Kidney tubule cell (primary cell): ENCODE results near the gene AMN.

Experiments
- DNase-seq: peaks from one replicate; pipeline ENCODE4 v3.0.0-alpha.2; 2018; ENCODE audit warnings: low spot score

The AMN gene

DNA sequence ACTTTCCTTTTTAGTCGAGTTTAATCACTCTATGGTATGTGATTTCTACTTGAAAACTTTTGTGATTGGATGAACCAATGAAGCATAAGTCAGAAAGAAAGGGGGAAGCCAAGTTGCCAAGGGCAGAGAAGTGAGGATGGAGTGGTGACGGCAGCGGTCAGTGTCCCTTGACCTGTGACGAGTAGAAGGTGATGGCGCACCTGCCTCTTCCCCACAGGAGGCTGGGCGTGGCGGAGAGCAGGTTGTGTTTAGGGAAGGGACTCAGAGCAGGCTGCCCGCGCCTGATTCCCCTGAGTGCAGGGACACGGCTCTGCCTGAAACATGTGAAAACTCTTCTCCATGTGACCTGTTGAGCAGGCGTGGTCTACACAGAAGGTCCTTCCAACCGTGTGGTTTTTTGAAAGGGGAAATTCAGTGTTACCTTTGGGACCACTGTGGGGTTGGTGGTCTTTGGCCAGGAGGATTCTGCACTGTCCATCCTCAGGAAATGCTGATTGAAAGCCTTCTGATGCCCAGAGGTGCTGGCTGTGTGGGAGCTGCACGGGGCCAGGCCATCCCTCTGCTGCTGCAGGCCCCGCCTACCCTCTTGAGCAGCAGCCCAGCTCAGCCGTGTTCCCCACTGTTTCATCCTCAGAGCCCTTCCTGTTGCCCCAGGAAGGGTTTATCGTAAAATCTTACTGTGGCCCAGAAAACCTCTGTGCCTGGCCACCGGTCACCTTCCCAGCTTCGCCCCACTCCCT lies 23.5 kb upstream of the AMN start:
- DNase-seq = no peak

- DNase-seq = no peak
Observed at GRCh38 chr14:102899516-102899900, 23.0 kb upstream of the AMN start.

GRCh38 chr14:102900631-102901571 lies 21.6 kb upstream of the AMN start:
- no peak for DNase-seq

DNA sequence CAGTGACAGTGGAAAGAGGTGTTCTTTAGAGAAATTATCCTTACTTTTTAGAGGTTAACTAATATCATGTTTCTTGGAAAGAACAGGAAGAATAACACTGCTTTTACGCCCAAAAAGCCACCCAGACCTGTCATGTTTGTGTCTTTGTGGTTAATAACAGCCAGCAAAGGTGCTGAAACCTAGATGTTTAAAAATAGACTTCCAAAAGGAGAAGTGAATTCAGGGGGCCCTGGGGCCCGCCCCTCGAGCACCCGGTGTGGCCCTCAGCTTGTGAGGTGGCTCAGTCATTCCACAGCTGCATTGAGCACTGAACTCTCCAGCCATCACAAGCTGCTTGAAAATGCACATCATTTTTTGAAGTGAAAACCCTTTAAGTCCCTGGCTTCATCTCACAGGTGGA lies 20.8 kb upstream of the AMN start:
- no peak for DNase-seq

DNA sequence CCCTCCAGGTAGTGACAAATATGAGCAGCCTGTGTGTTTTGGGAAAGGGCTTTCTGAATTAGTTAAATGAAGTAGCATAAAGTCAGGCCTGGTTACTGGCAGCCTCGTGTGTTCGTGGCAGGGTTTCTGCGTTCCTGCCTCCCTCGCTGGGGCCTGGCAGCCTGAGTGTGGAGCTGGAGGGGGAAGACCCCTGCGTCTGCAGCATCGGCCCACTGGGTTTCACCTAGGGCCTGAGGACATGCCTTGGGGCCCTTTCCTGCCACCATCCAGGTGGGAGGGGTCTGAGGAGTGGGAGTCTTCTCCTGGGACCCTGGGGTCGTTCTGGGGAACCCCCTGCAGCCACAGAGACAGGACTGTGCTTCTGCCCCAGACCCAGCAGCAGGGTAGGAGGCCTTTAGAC lies 20.4 kb upstream of the AMN start:
- no peak for DNase-seq

- no peak for DNase-seq
Observed at GRCh38 chr14:102902523-102903247, 19.8 kb upstream of the AMN start.

DNA sequence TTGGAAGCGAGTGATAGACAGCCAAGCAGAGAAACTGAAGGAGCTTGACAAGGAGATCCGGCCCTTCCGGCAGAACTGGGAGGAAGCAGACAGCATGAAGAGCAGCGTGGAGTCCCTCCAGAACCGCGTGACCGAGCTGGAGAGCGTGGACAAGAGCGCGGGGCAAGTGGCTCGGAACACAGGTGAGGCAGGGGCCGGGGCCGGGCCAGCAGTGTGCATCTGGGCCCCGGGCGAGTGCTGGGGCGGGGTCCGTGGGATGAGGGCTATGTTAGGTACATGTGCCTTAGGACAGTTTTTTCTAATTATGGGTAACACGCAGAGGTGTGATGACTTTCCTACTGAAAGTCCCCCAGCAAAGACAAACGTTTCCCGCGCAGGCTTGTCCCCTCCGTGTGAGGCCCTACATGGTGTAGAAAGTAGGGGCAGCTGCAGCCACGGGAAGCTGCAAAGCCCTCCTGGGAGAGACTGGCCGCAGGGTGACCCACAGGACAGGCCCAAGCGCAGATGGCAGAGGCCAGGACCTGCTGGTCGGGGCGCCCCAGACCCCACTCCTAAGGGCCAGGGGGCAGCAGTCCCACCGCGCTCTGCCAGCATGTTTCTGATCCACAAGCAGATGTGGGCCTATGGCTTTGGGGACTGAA lies 19.1 kb upstream of the AMN start:
- no peak for DNase-seq

DNA sequence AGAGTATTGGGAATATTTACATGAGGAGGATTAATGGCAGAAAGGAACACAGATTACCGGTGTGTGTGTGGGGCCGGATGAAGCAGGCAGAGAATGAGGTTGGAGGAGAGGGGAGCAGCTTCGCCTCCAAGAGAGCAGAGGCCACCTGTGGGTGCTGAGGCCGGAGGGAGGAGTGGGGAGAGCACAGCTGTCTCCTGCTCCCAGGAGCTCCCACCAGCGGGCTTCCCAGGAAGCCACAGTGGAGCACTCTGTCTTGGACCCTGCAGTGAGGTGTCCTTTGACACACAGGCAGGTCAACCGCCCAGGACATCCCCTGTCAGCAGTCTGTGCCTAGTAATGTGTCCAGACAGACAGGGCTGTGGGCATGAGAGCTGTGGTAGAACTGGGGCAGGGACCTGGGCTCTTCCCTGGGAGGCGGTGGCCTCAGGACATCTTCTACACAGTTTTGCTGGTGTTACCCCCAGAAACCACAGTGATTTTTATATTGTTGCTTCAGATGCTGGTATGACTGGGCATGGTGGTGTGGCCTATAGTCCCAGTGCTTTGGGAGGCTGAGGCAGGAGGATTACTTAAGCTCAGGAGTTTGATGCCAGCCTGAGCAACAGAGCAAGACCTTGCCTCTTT lies 18.5 kb upstream of the AMN start:
- DNase-seq = no peak

DNA sequence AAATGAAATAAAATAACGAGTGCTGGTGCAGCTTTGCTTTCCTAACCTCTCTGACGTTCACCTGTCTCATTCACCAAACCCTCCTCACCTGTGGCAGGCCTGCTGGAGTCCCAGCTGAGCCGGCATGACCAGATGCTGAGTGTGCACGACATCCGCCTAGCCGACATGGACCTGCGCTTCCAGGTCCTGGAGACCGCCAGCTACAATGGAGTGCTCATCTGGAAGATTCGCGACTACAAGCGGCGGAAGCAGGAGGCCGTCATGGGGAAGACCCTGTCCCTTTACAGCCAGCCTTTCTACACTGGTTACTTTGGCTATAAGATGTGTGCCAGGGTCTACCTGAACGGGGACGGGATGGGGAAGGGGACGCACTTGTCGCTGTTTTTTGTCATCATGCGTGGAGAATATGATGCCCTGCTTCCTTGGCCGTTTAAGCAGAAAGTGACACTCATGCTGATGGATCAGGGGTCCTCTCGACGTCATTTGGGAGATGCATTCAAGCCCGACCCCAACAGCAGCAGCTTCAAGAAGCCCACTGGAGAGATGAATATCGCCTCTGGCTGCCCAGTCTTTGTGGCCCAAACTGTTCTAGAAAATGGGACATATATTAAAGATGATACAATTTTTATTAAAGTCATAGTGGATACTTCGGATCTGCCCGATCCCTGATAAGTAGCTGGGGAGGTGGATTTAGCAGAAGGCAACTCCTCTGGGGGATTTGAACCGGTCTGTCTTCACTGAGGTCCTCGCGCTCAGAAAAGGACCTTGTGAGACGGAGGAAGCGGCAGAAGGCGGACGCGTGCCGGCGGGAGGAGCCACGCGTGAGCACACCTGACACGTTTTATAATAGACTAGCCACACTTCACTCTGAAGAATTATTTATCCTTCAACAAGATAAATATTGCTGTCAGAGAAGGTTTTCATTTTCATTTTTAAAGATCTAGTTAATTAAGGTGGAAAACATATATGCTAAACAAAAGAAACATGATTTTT lies 17.1 kb upstream of the AMN start:
- DNase-seq = no peak

DNA sequence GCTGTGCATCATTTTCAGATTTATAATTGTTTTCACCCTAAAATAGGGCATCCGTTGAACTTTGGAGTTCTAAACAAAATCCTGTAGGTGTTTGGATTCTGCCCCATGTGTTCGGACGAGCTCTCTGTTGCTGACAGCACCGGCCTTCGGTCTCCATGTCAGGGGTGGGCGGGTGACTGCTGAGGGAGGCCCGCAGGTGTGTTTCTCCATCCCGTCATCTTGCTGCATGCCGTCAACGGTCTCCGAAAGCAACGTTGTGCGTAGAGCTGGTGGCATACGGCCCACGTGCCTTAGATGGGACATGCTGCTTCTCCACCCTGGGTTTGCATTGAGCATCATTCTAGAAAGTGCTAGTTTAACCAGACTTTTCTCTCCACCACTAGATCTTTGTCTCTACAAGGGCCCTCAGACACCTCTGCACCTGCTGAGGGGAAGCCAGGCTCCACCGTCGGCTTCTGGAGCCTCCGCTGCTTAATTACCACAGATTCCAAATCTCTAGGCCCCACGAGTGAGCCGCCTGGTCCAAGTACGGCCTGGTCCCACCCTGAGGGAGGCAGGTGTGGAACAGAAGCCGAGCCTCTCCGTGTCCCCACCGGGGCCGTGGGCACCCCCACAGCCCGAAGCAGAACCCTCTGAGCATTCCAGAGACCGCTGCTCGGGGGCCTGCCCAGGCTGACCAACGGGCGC lies 15.7 kb upstream of the AMN start:
- no peak for DNase-seq

DNA sequence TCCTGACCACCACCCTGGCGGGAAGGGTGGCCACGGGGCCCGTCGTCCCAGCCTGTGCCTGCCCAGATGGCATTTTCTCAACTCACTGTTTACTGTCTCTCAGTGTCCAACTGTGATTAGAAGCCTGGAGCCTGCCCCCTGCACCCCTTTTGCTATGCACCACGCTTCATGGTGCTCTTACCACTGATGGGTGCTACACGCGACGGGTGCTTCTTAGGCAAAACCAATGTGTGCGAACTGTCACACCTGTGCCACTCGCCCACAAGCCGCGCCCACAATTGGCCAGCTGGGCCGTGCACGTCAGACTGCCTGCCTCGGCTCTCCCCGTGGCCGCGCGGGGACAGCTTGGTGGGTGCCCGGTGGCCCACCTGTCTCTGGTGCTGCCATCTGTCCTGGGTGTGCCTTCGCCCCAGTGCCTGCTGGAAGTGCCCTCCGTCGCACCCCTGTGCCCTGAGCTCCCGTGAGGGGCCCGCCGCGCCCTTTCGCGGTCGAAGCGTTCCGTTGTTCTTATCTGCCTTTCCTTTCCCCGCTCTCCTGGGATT lies 15.1 kb upstream of the AMN start:
- DNase-seq = no peak

DNA sequence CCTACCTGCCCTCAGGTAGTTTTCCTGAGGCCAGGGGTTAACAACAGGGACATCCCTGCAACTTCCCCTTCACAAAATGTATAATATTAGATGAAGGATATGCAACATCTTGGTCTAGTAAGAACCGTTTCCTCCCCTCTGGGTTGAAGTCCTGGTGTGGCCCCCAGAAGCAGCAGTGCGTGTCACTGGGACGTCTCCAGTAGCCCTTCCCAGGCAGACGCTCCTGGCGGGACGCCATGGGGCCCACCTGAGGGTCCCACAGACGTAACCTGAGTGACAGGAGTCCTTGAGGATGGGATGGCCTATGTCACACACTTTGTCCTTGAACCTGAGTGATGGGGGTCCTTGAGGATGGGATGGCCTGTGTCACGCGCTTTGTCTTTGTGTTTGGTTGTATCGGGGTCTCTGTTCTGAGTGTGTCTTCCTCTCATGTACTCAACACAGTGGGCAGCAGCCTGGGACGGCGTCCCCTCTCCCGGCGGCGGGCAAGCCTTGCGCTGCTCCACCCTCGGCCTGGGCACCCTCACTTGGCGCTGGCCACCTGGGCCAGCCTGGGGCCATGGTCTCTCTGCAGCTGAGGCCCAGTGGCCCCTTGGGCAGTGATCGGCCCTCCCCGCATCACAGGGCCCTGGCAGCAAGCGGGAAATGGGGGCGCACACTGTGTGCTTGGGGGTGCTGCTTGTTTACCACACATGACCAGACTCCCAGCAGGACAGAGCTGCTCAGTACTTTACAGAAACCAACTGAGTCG lies 14.3 kb upstream of the AMN start:
- DNase-seq = no peak

DNA sequence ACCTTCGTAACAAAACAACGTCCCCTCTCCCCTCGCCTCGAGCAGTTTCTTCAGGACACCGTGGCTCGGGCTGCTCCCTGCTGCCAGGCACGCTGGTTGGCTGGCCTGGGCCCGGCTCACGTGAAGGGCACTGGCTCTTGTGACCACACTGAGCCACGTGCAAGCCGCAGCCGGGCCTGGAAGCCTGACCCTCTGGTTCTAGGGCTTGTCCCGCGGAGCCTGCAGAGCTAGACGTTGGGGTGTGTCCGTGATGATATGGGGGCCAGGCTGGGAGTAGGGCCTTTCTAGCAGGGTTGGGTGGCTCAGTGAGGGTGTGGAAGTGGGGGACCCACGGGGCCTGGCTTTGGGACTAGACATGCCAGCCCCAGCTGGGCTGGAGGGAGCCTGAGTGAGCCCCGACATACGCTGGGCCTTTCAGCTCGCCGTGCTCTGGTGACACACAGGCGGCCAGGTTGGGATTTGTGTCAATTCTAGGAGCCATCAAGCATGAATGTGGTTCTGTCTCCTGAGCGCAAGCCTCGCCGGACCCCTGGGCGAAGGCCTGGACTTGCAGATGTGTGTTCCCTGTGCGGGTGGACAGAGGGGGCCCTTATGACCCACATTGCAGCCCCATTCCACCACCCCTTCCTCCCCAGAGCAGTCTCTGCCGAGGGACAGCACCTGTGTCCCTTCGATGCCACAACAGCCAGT lies 13.6 kb upstream of the AMN start:
- DNase-seq = no peak

- no peak for DNase-seq
Observed at GRCh38 chr14:102909462-102909861, 13.0 kb upstream of the AMN start.

- DNase-seq = no peak
Observed at GRCh38 chr14:102909911-102910310, 12.6 kb upstream of the AMN start.

DNA sequence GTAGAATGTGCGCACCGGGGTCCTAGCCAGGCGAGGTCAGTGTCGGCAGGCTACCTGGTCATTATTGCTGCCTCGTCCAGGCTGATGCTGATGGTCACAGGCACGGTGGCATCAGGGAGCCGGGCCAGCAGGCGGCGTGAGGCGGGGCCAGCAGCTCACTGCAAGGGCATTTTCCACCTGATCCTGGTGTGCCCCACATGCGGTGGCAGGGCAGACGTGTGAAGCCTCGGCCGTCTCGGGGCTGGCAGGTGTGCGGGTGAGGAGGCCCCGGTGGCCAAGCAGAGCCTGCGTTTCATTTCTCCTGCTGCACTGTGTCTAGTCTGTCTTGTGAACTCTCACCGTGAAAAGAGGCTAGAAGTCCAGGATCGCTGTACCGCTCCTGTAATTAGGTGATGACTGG lies 12.0 kb upstream of the AMN start:
- DNase-seq = no peak

DNA sequence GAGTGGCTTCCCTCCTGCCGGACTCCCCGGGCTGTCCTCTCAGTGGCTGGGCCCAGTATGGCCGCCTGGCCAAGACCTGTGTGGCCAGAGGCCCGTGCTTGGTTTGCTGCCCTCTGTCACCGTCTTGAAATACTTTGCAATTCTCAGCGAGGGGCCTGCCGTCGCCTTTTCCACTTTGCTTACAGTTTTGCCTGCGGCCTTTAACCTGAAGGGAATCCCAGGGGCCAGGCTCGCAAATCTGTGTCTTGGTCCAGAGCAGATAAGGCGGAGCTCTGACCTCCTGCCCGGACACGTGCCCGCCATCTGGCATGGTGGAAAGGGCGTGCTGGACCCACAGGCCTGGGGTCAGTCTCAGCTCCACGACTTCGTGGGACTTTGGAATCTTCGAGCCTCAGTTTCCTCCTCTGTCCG lies 10.9 kb upstream of the AMN start:
- DNase-seq = no peak
